Testis (tissue), 3 donors: ENCODE data around the gene CNGB1. TPM values are rescaled to one million over a fixed set of nuclear protein-coding genes. Genes with fewer than 3 reads are reported as not detected.
"Not testable (repeated sequence)": the region's sequence is repeated elsewhere in the genome, so short reads cannot be mapped to it uniquely, and the experiment has no call there.

Experiments
- DNase-seq: peaks from one replicate; pipeline ENCODE4 v3.0.0-alpha.2; 2019
- H3K27ac ChIP-seq, 2 donors: fragments of 200-600 bp; sonication (generic); one replicate each; pipeline ENCODE4 v1.5.1; 2019
- H3K27me3 ChIP-seq: fragments of 200-600 bp; sonication (generic); one replicate; pipeline ENCODE4 v1.5.1; 2019
- H3K36me3 ChIP-seq: fragments of 200-600 bp; sonication (generic); one replicate; pipeline ENCODE4 v1.5.1; 2017; ENCODE audit warnings: low read depth; ENCODE audit errors: missing control alignments
- H3K4me1 ChIP-seq: fragments of 200-600 bp; sonication (generic); one replicate; pipeline ENCODE4 v1.5.1; 2019
- H3K4me3 ChIP-seq, 2 donors: fragments of 200-600 bp; sonication (generic); one replicate each; pipeline ENCODE4 v1.5.1; 2017 to 2019
- H3K9me3 ChIP-seq: fragments of 200-600 bp; sonication (generic); one replicate; pipeline ENCODE4 v1.5.1; 2017
- CTCF ChIP-seq, 3 experiments: fragments of 450-650 bp in 2 of 3; fragments of 200-600 bp in 1 of 3; sonication (generic) in 1 of 3; IDR thresholded peaks; one replicate each; pipeline ENCODE4 v1.5.1; 2016 to 2019; ENCODE audit warnings: antibody characterized with exemption in 3 of 3, mild to moderate bottlenecking in 2 of 3, moderate library complexity in 1 of 3
- POLR2A ChIP-seq: fragments of 450-650 bp; IDR thresholded peaks from one replicate; pipeline ENCODE4 v1.6.1; 2017; ENCODE audit warnings: antibody characterized with exemption, mild to moderate bottlenecking, moderate library complexity
- WGBS, 2 donors: methylation state at CpG; one replicate each; pipeline ENCODE4 v1.1.5; 2018; 5-methylcytosine and 5-hydroxymethylcytosine counted together
- intact Hi-C: fragments of 100-400 bp; cut with DNase I; formaldehyde crosslinking; loops from one replicate; pipeline ENCODE4 v1.15.1; 2023; ENCODE audit warnings: low total_unique reads
- polyA plus RNA-seq: library from polyadenylated mRNA; stranded (reverse); fragments of 350-450 nt; fragmentation: Illumina TruSeq; extraction: RNeasy Lipid Tissue Mini Kit (QIAGEN cat#74804); gene quantifications from one replicate; pipeline ENCODE4 v1.2.3, GENCODE V29; 2014; ENCODE audit warnings: low read depth, low replicate concordance; ENCODE audit not compliant: insufficient read depth
- total RNA-seq, 2 donors: library from RNA; depleted of rRNA; stranded (reverse); fragments of >200 nt; gene quantifications; one replicate each; pipeline ENCODE4 v1.2.3, GENCODE V29; 2016

CNGB1 gene
- total and polyA plus RNA-seq, 3 donors from 2014 or later: 0.76 to 1.2 (median 0.87) TPM

- DNase-seq: no peak
- Histone ChIP-seq H3K27me3 (no peaks in the 10 kb centered on the region), H3K9me3 (no peaks in the 10 kb centered on the region), H3K27ac (no peak overlapping the region), H3K4me1 (peaks cover under 1% of the 10 kb centered on the region), H3K4me3 (no peak overlapping the region), H3K36me3 (no peaks in the 10 kb centered on the region)
- TF ChIP-seq CTCF (IDR thresholded peaks at IDR 0.05) (no peak), POLR2A (no peak)
- intact Hi-C loops: no loop called here
- 49 to 60% methylated on average over 8 of the region's 8 CpGs for WGBS, 2 donors
Measured at GRCh38 chr16:57858635-57859034, 112.3 kb downstream of the CNGB1 start.

DNA sequence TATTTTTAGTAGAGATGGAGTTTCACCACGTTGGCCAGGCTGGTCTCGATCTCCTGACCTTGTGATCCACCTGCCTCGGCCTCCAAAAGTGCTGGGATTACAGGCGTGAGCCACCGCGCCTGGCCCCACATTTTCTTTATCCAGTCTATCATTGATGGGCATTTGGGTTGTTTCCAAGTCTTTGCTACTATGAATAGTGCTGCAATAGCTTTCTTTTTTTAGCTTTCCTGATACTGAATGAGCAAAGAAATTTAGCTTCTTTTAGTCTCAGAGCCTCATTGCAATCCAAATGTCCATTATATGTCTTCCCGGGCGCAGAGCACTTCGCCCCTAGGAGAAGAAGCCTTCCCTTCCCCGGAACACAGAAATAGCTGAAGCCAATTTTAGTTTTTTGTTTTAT lies 112.9 kb downstream of the CNGB1 start:
- H3K27ac ChIP-seq, H3K27me3 ChIP-seq, H3K4me1 ChIP-seq, H3K9me3 ChIP-seq, H3K4me3 ChIP-seq, intact Hi-C loops, DNase-seq, H3K36me3 ChIP-seq: not testable (repeated sequence)
- WGBS, 2 donors: 82 to 84% methylated on average over 10 of the region's 10 CpGs

DNA sequence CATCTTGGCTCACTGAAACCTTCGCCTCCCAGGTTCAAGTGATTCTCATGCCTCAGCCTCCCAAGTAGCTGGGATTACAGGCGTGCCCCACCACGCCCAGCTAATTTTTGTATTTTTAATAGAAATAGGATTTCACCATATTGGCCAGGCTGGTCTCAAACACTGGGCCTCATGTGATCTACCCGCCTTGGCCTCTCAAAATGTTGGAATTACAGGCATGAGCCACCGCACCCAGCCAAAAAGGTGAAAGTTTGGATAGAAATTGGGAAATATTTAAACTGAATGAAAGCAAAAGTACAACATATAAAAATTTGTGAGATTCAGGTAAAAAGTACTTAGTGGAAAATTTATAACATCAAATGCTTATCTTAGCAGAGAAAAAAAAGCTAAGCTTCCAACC lies 115.7 kb downstream of the CNGB1 start:
- no peak for DNase-seq
- TF ChIP-seq POLR2A (no peak), CTCF (IDR thresholded peaks at IDR 0.05) (no peak)
- H3K9me3 ChIP-seq: no peaks in the 10 kb centered on the region
- no peak overlapping the region for H3K4me3 ChIP-seq
- WGBS, 2 donors: 93 to 97% methylated on average over 5 of the region's 5 CpGs
- no peaks in the 10 kb centered on the region for H3K36me3 ChIP-seq
- intact Hi-C loops: no loop called here
- no peak overlapping the region for H3K27ac ChIP-seq
- no peaks in the 10 kb centered on the region for H3K27me3 ChIP-seq
- no peaks in the 10 kb centered on the region for H3K4me1 ChIP-seq

- no peak for TF ChIP-seq POLR2A
- TF ChIP-seq CTCF (IDR thresholded peaks at IDR 0.05): no peak
- Histone ChIP-seq H3K36me3 (no peaks in the 10 kb centered on the region), H3K27ac (no peak overlapping the region), H3K4me3 (no peak overlapping the region), H3K27me3 (no peaks in the 10 kb centered on the region), H3K9me3 (no peaks in the 10 kb centered on the region), H3K4me1 (no peaks in the 10 kb centered on the region)
- 81 to 89% methylated on average over 5 of the region's 5 CpGs for WGBS, 2 donors
- DNase-seq: no peak
- intact Hi-C loops: no loop called here
Measured at GRCh38 chr16:57852189-57852588, 118.7 kb downstream of the CNGB1 start.

- Histone ChIP-seq H3K9me3 (no peaks in the 10 kb centered on the region), H3K27me3 (no peaks in the 10 kb centered on the region)
- WGBS, 2 donors: 90 to 95% methylated on average over 5 of the region's 5 CpGs
Measured at GRCh38 chr16:57848181-57848580, 122.7 kb downstream of the CNGB1 start.

GRCh38 chr16:57846931-57847330 lies 124.0 kb downstream of the CNGB1 start:
- H3K36me3 ChIP-seq, intact Hi-C loops, DNase-seq, H3K4me1 ChIP-seq, H3K27ac ChIP-seq, H3K27me3 ChIP-seq, H3K9me3 ChIP-seq, H3K4me3 ChIP-seq: not testable (repeated sequence)
- WGBS, 2 donors: 77 to 94% methylated on average over 5 to 6 of the region's 6 CpGs

More at GRCh38 chr16:57848181-57848580, 122.7 kb downstream of the CNGB1 start:
- no peaks in the 10 kb centered on the region for H3K36me3 ChIP-seq
- no peak for DNase-seq
- no peak overlapping the region for H3K27ac ChIP-seq
- intact Hi-C loops: no loop called here
- H3K4me1 ChIP-seq: no peaks in the 10 kb centered on the region
- no peak overlapping the region for H3K4me3 ChIP-seq
- TF ChIP-seq CTCF (IDR thresholded peaks at IDR 0.05) (no peak), POLR2A (no peak)
